NCI-H128 (cell line): ENCODE measurements around the gene SMIM35.
"Not testable (repeated sequence)": the region's sequence is repeated elsewhere in the genome, so short reads cannot be mapped to it uniquely, and the experiment has no call there.

Experiments used
- DNase-seq: peaks from one replicate; lab custom pipeline; 2025; ENCODE audit not compliant: unreplicated experiment; lab: John Stamatoyannopoulos, UW

SMIM35 gene

DNA sequence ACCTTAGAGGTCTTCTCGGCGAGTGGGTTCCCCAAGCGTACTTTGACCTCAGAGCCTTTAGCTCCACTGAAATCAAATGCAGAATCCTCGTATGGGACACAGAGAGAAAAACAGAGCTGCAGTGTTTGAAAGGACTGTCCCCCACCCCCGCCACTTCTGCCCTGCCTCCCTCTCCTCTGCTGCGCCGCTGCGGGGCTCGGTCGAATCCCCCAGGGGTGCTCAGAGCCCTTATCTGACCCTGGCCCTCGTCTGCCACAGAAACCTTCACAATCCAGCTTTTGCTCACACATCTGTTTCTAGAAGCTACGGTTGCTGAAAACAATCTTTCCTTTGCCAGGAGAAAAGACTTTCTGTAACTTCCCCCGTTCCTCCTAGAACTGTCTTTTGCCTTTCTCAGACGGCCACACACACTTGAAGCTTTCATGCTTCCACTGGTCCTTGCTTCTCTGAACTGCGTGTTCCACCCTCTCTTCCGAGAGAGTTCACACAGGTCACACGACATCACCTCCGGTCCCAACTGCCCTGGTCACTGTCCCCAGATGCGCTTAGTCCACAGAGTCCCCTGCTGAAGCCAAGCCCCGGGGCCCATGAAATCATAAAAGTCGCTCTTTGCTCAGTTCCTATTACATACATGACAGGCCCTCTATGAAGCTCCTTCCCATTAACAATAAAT is 3.7 kb downstream of the SMIM35 start:
- DNase-seq: no peak

DNA sequence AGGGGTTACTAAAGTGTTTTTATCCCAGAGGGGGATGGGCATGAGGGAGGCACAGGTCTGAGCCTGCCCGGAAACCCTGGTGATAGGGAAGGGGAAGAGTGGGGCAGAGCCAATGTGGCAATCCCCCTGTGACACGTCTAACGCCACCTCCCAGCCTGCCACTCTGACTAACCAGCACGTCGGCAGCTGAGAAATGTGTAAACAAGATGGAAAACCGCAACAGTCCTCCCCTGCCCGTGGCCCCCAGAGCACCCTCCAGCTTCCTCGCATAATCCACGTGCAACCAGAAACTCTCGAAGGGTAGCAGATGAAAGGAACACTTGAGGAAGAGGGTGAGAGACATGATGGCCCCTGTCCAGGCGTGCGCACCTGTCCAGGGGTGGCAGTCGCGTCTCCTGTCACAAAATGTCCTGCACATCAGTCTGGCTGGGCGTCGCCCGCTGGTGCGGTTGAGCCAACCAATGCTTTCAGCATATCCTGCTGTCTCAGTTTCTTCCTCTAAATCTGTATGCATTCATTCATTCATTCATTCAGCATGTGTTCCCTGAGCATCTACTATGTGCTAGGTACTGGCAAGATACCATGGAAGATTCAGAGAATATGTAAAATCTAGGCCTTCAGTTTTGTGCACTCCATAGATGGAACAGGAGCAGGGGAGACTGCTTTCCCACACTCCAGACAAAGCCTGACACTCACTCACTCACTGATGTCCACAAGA is 5.4 kb downstream of the SMIM35 start:
- DNase-seq: no peak

DNA sequence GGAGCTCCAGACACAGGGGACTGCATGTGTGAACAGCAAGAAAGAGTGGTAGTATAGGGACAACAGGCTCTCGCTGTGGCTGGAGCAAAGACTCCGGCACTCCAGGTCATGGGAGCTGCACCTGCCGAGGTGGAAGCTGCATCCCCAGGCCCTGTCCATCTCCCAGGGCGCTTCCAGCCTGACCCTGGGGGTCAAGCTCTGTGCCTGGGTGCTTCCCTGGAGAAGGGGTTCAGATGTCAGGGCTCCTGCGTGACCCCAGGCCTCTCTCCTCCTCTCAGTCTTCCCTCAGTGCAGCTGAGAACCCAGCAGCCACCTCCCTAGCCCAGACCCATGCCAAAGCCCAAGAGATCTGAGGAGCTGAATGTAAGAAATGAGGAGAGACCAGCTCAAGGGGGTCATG is 6.5 kb downstream of the SMIM35 start:
- DNase-seq: no peak

DNA sequence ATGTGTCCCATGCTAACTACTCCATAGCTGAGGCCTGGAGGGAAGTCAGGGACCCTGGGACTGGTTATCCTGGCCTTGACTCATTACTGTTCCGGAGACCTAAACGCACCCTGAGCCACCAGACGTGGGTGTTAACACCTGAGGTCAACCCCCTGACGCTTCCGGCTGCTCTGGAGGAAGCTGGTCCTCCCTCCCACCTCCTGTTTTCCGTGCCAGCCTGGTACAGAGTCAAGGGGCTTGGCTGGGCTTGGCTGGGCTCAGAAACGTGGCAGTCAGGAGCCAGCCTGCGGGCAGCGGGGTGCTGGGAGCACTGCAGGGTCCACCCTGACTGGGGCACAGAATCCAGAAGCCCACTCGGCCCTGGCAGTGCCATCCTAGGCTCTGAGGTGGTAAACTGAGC is 7.3 kb downstream of the SMIM35 start:
- no peak for DNase-seq

DNA sequence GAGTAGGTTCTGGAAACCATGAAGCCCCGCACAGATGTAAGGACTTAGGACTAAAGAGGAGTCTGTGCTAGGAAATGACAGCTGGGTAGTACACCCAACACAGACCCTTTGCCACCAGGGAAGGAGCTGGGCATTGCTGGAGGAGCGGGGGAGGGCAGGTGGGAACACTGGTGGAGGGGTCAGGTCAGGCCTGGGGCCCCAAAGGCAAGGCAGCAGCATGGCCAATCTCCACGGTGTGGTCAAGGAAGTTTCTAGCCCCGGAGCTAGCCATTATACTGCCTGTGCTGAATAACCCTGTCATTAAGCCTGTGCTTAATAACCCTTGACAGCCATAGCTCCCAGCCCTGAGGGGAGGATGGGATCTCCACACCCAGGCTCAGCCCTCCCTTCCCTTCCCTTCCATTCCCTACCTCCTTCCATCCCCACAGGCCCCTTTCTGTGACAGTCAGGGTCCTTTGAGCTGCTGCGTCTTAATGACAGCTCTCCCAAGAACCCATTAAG is 7.8 kb downstream of the SMIM35 start:
- DNase-seq: no peak

DNA sequence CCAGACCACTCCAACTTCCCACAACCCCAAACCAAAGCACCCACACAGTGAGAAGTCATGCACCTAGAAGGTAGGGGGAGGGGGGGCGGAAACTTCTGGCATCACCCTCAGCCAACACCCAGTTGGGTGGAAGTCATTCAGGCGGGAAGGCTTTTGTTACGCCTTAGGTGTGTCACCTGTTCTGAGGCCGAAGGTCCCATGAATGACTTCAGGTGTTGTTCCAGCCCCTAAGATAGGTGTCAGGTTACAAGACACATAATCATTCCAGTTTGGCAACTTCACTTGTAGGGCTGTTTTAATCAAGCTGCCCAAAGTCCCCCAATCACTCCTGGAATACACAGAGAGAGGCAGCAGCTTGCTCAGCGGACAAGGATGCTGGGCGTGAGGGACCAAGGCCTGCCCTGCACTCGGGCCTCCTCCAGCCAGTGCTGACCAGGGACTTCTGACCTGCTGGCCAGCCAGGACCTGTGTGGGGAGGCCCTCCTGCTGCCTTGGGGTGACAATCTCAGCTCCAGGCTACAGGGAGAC is 9.9 kb downstream of the SMIM35 start, which contains the start of gene TMPRSS4:
TMPRSS4 (plus strand) TSS at position 325 of the 528 bp plus-strand sequence. CDS start 225 bp downstream, outside the sequence.
- DNase-seq: no peak

DNA sequence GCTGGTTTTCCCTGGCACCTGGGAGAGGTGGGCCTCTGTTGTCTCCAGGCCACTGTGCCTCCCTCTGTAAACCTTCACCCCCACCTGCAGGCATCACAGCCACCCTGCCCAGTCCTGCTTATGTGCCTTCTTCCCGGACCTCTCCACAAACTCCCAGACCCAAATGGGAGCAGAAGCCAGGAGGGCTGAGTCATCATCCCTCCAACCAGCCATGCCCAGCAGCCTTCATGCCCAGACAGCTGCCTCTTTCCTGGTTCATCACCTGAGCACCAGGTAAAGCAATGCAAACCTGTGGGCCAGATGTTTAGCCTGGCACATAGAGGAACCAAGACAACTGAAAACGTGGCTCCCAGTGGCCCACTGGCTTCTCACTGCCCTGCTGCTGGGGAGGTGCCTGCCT is 12.0 kb downstream of the SMIM35 start:
- DNase-seq: no peak

DNA sequence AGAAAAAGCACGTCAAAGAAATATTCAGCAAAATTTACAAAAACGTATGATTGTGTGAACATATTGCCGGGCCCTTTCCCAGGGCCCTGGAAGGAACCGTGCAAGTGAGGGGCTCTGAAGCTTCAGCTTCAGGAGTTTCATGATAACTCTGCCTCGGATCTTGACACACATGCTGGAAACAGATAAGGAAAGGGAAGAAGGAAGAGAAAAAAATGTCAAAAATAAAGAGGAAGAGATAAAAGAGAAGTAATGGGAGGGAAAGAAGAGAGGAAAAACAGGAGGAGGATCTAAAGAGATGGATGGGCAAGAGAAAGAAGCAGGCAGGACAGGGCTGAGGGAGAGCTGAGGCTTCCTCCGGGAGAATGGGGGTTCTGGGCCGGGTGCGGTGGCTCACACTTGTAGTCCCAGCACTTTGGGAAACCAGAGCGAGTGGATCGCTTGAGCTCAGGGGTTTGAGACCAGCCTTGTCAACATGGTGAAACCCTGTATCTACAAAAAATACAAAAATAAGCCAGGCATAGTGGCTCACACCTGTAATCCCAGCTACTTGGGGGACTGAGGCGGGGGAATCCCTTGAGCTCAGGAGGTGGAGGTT is 12.6 kb downstream of the SMIM35 start:
- no peak for DNase-seq

DNA sequence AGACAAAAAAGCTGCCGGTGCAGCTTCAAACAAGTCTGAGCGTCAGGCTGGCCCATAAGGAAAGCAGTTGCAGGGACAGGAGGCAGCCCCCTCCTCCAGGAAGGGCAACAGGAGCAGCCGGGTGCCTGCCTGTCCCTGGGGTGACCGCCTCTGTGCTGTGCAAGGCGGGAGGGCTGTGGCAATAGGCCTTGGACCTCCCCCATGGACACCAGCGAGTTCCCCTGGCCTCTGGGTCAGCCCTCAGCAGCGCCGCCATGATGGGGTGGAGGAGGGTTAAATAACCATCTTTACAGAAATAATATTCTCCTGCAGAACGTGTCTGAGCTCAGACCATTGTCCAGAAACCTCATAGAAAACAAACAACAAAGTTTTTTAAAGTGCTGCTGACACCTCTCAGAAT is 13.2 kb downstream of the SMIM35 start:
- DNase-seq: no peak

DNA sequence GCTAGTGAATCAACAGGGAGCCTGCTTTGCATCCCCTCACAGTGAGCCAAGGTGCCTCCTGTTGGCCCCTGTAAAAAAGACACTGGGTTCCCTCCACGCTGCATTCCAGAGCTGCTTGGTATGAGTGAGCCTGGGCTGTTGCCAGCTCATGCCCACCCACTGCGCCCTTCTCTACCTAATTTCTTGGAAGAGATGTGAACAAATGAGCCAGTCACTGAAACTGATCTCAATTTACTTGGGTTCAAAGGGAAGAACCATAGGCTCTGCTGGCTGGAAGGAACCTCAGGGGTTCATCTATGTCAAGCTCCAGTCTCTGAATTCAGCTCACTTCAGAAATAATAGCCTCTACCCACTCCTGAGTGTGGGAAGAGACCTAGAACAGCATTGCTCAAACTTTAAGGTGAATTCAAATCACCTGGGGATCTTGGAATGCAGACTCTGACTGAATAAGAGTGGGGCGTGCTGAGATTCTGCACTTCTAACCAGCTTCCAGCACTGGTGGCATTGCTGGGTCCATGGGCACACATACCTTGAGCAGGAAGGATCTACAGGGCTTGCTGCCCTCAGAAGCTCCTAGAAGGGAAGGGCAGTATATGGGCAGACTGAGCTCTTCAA is 15.2 kb downstream of the SMIM35 start:
- DNase-seq: no peak

DNA sequence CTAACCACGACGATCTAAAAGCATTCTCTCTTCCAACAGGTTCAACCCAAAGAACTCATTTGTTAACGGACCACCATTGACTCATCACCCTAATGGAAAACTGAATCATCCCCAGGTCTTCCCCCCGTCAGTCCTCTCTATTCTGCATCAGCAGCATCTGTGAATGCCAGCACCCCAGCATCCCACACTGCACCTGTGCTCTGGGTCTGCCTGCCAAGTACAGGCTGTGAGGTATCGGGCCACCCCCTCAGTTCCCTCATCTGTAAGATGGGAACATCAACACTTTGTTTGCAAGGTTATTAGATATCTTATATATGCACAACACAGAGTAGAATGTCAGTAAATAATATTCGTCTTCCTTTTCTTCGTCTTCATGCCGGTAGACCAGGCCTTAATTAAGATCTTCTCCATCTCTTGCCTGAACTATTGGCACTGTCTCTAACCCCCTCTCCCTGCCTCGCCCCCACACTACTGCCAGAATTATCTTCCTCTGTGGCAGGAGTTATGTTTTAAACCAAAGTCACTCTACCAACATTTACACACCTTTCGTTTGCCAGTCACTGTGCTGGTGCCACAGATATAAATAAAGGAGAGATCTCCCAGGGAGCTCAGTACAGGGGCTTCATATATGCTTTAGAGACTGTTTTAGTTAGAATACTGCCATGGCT is 17.7 kb downstream of the SMIM35 start:
- DNase-seq: no peak

DNA sequence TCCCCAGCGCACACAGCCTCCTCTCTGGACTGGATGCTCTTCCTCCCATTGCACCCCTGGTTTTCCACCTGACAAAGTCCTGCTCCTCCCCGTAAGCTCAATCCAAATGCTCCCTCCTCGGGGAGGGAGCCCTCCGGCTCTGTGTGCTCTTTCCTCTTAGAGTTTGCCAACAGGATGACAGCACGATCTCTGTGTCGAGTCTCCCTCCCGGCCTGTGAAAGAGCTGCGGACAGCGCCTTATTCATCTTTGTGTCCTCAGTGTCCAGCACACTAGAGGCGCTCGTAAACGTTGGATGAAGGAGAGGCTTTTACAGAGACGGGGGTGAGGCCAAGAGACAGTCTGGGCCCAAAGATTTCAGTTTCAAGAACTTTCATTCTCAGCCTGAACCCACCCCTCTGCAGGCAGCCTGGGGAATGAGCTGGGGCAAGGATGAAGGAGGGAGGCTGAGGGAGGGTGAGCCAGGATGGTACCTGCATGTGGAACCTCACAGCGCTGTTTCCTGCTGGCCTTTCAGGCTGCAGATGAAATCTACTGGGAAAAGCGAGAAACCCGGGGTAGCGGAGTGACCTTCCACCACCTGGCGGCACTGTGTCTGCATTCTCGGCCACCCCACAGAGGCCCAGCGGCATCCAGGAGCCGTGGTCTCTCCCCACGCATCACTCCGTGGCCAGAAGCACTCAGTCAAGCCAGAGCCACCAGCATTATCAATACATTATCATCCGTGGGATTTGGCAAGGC is 18.4 kb downstream of the SMIM35 start:
- DNase-seq: no peak

DNA sequence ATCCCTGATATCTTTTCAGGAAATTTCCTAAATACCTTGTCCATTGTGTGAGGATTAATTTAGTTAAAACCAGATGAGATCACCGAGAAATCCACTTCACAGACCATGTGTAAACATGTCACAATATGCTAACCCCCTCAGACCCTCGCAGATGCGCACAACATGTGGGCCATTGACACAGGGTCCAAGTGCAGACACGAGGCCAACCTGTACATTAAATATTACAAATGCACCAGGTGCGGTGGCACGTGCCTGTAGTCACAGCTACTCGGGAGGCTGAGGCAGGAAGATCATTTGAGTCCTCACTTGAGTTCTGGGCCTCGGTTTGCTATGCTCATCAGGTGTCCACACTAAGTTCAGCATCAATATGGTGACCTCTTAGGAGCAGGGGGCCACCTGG is 19.8 kb downstream of the SMIM35 start:
- no peak for DNase-seq

DNA sequence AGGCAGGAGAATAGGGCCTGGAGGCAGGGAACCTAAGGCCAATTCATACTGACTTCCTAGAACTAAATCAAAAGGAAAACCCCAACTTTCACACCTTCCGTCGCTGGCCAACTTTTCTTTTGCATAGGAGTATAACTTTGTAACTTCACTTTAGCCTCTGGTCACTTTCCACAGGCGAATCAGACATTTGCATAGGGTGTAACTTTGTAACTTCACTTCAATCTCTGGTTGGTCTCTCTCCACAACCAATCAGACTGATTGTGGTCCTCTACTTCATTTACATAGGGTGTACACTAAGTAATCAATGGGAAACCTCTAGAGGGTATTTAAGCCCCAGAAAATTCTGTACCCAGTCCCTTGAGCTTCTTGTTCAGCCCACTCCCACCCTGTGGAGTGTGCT is 21.4 kb downstream of the SMIM35 start:
- no peak for DNase-seq

DNA sequence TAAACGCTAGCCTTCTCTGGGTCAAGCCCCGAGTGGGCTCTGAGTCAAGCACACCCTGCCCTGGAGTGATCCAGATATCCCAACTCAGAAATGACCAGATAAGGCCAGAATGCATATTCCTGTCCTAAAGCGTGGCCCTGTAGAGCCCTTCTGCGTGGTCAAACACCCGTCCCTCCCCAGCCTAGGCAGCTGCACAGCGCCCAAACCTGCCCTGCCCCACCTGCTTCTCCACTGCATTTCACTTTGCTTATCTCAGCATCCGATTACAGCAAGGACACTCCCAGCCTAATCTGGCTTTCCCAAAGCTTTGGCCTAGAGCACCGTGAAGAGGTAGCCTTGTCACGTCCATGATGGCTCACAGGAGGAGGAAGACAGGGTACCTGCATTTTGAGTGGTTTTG is 21.8 kb downstream of the SMIM35 start:
- no peak for DNase-seq

DNA sequence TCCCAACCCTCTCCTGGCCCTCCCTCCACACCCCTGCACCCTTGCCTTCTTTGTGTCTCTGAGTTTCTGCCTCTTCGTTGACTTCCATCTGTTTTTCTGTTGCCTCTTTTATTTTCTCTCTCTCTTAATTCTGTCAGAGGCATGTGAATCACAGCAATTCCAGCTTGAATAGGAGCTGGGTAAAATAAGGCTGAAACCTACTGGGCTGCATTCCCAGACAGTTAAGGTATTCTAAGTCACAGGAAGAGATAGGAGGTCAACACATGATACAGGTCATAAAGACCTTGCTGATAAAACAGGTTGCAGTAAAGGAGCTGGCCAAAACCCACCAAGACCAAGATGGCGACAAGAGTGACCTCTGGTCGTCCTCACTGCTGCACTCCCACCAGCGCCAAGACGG is 24.1 kb downstream of the SMIM35 start:
- not testable (repeated sequence) for DNase-seq

DNA sequence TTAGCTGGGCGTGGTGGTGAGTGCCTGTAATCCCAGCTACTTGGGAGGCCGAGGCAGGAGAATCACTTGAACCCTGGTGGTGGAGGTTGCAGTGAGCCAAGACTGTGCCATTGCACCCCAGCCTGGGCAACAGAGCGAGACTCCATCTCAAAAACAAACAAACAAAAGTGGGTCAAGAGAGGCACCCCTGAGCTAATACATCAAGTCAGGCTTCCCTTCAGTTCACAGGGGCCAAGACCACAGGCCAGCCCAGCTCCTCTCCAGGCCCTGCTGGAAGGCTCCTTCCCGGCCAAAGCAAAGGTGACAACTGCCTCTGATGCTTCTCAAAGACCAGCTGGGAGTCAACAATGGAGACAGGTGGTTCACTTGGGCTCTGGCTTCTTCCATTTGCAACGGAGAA is 24.6 kb downstream of the SMIM35 start:
- DNase-seq: not testable (repeated sequence)

DNA sequence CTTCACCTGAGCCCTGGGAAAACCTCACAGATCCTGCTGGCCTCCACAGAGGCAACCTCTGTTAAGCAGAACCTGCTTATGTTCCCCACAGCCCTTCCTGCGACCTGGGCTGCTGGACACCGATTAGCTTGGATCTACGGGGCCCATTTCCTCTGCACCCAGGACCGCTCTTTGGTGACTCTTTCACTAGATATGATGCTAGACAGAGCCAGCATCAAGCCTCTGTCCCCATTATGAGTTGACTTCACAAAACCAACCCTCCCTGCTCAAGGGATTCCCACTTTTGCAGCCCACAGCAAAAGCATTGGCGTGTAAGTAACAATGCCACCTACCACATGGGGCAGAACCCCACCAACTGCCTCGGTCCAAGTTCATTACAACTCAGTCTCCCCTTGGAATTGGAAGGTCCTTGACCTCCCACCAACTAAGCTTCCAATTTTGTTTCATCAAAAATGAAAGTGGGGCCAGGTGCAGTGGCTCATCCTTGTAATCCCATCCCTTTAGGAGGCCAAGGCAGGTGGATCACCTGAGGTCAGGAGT is 25.1 kb downstream of the SMIM35 start:
- no peak for DNase-seq

DNA sequence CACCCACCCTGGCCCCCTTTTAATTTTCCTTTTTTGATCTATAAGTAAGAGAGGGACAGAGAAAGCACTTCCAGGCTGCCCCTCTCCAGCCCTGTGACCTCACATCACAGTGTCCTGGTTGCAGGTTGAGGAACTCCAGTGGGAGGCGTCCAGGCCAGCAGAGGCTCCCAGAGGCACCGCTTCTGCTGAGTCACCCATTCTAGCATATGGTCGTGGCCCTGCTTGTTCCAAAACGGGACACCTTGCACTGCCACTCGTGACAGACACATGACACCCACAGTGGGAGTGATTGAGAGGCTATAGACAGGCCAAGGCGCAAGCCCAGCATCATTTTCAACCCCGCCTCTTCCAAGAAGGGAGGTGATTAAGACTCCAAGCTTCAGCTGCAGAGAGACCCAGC is 25.9 kb downstream of the SMIM35 start:
- no peak for DNase-seq

DNA sequence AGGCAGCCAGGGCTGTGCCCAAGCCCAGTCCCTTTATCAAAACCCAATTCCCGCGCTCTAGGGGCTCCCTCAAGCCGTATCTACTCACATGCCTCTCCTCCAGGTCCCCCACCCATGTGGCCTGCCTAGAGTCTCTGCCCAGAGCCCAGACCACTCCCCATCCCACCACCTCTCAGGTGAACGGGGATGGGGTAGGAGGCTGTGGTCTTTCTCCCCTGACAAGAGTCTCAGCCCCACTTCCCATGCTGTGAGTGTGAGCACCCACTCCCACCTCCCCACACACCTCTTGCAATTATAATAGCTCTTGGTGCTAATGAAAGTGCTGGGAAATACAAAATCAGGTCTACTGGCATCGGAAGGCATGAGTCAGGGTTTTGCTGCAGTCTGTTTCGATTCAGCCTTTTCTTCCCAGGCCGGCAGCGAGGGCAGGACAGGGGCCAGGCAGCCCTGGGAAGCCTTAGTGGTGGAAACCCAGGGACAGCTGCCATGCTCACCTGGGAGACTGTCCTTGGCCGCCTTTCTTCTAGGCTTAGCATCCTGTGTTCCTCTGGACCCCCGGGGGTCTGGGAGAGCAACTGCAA is 26.6 kb downstream of the SMIM35 start:
- DNase-seq: no peak
